ENCODE data around the gene KCNMA1. TPM values are rescaled to one million over a fixed set of nuclear protein-coding genes. Genes with fewer than 3 reads are reported as not detected.
A peak's percentile ranks its signal among the peaks of the same experiment; 100 is the strongest.

KCNMA1 gene
- total and polyA plus RNA-seq, 7 donors = 15.3 to 427 (median 256) TPM

DNA sequence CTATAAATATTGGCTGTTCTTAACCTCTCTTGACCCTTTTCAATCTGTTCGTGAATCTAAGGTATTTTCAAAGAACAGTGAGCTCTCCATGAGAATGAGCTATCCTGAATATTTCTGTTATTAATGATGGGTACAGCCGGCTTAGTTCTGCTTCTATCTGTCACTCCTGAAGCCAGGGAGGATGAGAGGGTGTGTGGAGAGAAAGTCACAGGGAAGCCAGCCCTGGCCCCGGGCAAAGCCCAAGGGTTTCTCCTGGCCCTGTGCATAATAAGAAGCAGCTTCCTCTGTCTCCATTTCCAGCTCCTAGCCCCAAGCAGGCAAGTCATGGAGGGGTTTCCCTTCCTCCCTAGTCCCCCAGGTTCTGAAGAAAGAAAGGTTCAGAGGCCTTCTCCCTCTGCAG is 151.1 kb downstream of the KCNMA1 start:
- DNase-seq = no peak
- no peaks in the 10 kb centered on the region for H3K9me3 ChIP-seq
- H3K27ac ChIP-seq = no peak overlapping the region
- no peaks in the 10 kb centered on the region for H3K27me3 ChIP-seq
- WGBS, 2 donors = 83 to 85% methylated on average over 3 of the region's 3 CpGs
- intact Hi-C loops (cut with DNase I) = no loop called here
- no peaks in the 10 kb centered on the region for H3K36me3 ChIP-seq
- no peak for TF ChIP-seq POLR2A (IDR thresholded peaks at IDR 0.05)
- no peak overlapping the region for H3K4me3 ChIP-seq
- peaks cover 0 to 24% (median 21%) of the 10 kb centered on the region in 4 donors for H3K4me1 ChIP-seq

DNA sequence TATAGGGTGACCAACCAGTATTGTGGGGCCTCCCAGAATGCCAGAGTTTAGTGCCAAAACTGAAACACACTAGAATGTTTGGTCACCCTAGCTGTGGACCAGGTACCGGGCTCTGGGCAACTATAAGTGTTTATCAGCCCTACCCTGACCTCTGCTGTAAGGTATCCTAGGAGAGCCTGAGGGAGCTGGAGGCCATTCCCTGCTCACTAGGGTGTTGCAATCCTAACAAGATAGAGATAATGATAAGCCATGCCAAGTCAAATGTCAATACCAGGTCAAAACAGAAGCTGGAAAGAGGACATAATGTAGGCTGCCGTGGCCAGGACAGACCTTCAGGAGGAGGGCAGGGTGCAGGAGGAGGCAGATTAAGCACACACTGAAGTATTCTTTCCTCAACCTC is 151.8 kb downstream of the KCNMA1 start:
- no peak overlapping the region for H3K27ac ChIP-seq
- no peak for TF ChIP-seq EP300 (IDR thresholded peaks at IDR 0.05)
- no peak for TF ChIP-seq POLR2AphosphoS5 (IDR thresholded peaks at IDR 0.05)
- no peak for TF ChIP-seq CTCF (IDR thresholded peaks at IDR 0.05)
- no peak for TF ChIP-seq POLR2A (IDR thresholded peaks at IDR 0.05)
- H3K4me3 ChIP-seq = no peak overlapping the region
- DNase-seq = no peak
- no peaks in the 10 kb centered on the region for H3K9me3 ChIP-seq
- intact Hi-C loops (cut with DNase I) = no loop called here
- 85 to 88% methylated on average over 2 of the region's 2 CpGs for WGBS, 2 donors
- H3K36me3 ChIP-seq = no peaks in the 10 kb centered on the region
- peaks cover 0 to 23% (median 17%) of the 10 kb centered on the region in 4 donors for H3K4me1 ChIP-seq
- no peaks in the 10 kb centered on the region for H3K27me3 ChIP-seq

- Histone ChIP-seq H3K27ac (peak overlapping the region in 1 of 4 donors; percentile 19), H3K27me3 (no peaks in the 10 kb centered on the region), H3K36me3 (no peaks in the 10 kb centered on the region), H3K4me3 (no peak overlapping the region), H3K9me3 (no peaks in the 10 kb centered on the region), H3K4me1 (peaks cover 0 to 55% (median 40%) of the 10 kb centered on the region in 4 donors)
- intact Hi-C loops (cut with DNase I) = no loop called here
- DNase-seq = no peak
- 22 to 66% methylated on average over 2 of the region's 2 CpGs for WGBS, 2 donors
- no peak for TF ChIP-seq POLR2A (IDR thresholded peaks at IDR 0.05)
Measured at GRCh38 chr10:77482072-77482471, 155.5 kb downstream of the KCNMA1 start.

GRCh38 chr10:77479586-77479985 is 158.0 kb downstream of the KCNMA1 start:
- WGBS, 2 donors = 17 to 53% methylated on average over 8 of the region's 8 CpGs
- intact Hi-C loops (cut with DNase I) = no loop called here
- TF ChIP-seq EP300 (IDR thresholded peaks at IDR 0.05) = no peak
- TF ChIP-seq POLR2AphosphoS5 (IDR thresholded peaks at IDR 0.05) = no peak
- TF ChIP-seq POLR2A (IDR thresholded peaks at IDR 0.05) = no peak
- TF ChIP-seq CTCF (IDR thresholded peaks at IDR 0.05) = no peak
- no peaks in the 10 kb centered on the region for H3K9me3 ChIP-seq
- no peaks in the 10 kb centered on the region for H3K36me3 ChIP-seq
- DNase-seq = no peak
- no peak overlapping the region for H3K4me3 ChIP-seq
- peak overlapping the region; percentile 6 to 78 (median 60) for H3K27ac ChIP-seq
- H3K27me3 ChIP-seq = no peaks in the 10 kb centered on the region
- H3K4me1 ChIP-seq = peaks cover 0 to 54% (median 35%) of the 10 kb centered on the region in 4 donors

DNA sequence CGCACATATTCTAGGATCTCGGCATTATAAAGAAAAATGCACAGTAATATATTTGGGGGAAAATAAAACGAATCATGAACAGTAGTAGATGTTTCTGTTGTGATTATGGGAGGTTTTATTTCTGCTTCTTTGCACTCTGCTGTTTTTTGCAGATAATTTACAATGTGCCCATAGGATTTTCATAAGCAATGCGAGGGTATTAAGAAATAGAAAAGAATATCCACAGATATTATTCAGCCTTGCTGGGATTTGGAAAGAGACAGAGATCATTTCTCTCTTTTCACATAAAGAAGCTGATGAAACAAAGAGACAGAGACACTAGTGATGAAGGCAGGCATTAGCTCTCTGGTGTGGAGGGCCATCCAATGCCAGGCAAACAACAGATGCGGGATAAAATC is 158.6 kb downstream of the KCNMA1 start:
- no peaks in the 10 kb centered on the region for H3K27me3 ChIP-seq
- H3K9me3 ChIP-seq = peaks cover 0 to 3% (median 0%) of the 10 kb centered on the region in 4 donors
- no peak overlapping the region for H3K4me3 ChIP-seq
- TF ChIP-seq POLR2AphosphoS5 (IDR thresholded peaks at IDR 0.05) (no peak), CTCF (IDR thresholded peaks at IDR 0.05) (no peak), POLR2A (IDR thresholded peaks at IDR 0.05) (no peak), EP300 (IDR thresholded peaks at IDR 0.05) (no peak)
- DNase-seq = no peak
- no peaks in the 10 kb centered on the region for H3K36me3 ChIP-seq
- 50 to 68% methylated on average over 5 of the region's 5 CpGs for WGBS, 2 donors
- peaks cover 0 to 54% (median 34%) of the 10 kb centered on the region in 4 donors for H3K4me1 ChIP-seq
- intact Hi-C loops (cut with DNase I) = no loop called here
- H3K27ac ChIP-seq = peak overlapping the region; percentile 6 to 78 (median 60)
